PFSK-1 (cell line): ENCODE measurements around the gene ABCA7.

ENCODE experiments used
- POLR2AphosphoS5 ChIP-seq: IDR thresholded peaks from 2 replicates; pipeline ENCODE4 v1.6.1; 2012; ENCODE audit warnings: low read depth, mild to moderate bottlenecking, control low read depth, low read length, moderate library complexity
- SIN3A ChIP-seq: IDR thresholded peaks from 2 replicates; pipeline ENCODE4 v1.6.1; 2012; ENCODE audit warnings: mild to moderate bottlenecking, low read length, moderate library complexity, borderline replicate concordance; ENCODE audit not compliant: insufficient read depth
- TAF1 ChIP-seq: IDR thresholded peaks from 2 replicates; pipeline ENCODE4 v1.6.1; 2012; ENCODE audit warnings: low read length, control low read depth, borderline replicate concordance; ENCODE audit not compliant: insufficient read depth
- TF ChIP-seq, protein P1 (sequence below), 2 experiments: IDR thresholded peaks; 2 replicates each; pipeline versions ENCODE4 v1.6.1 to v1.8.0; 2011 to 2012; ENCODE audit warnings: low read depth in 2 of 2, low read length in 2 of 2, control low read depth in 1 of 2, inconsistent platforms in 1 of 2, mild to moderate bottlenecking in 1 of 2, moderate library complexity in 1 of 2; ENCODE audit not compliant: insufficient read depth in 1 of 2

DNA sequence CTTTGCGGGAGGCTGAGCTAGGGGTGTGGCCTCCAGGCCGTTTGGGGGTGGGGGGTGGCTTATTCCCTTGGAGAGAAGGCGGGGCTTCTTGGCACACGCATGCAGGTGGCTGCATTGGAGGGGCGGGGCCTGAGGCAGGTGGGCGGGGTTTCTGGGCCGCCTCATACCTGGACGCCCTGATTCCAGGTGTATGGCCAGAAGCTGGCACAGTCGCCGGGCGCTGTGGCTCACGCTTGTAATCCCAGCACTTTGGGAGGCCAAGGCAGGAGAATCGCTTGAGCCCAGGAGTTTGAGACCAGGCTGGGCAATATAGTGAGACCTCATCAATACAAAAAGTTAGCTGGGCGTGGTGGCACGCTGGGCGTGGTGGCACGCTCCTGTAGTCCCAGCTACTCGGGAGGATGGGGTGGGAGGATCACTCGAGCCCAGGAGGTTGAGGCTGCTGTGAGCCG is 7.8 kb downstream of the ABCA7 start:
- no peak for TF ChIP-seq TAF1
- TF ChIP-seq POLR2AphosphoS5: no peak
- TF ChIP-seq, protein P1, sequence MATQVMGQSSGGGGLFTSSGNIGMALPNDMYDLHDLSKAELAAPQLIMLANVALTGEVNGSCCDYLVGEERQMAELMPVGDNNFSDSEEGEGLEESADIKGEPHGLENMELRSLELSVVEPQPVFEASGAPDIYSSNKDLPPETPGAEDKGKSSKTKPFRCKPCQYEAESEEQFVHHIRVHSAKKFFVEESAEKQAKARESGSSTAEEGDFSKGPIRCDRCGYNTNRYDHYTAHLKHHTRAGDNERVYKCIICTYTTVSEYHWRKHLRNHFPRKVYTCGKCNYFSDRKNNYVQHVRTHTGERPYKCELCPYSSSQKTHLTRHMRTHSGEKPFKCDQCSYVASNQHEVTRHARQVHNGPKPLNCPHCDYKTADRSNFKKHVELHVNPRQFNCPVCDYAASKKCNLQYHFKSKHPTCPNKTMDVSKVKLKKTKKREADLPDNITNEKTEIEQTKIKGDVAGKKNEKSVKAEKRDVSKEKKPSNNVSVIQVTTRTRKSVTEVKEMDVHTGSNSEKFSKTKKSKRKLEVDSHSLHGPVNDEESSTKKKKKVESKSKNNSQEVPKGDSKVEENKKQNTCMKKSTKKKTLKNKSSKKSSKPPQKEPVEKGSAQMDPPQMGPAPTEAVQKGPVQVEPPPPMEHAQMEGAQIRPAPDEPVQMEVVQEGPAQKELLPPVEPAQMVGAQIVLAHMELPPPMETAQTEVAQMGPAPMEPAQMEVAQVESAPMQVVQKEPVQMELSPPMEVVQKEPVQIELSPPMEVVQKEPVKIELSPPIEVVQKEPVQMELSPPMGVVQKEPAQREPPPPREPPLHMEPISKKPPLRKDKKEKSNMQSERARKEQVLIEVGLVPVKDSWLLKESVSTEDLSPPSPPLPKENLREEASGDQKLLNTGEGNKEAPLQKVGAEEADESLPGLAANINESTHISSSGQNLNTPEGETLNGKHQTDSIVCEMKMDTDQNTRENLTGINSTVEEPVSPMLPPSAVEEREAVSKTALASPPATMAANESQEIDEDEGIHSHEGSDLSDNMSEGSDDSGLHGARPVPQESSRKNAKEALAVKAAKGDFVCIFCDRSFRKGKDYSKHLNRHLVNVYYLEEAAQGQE (IDR thresholded peaks at IDR 0.05; ENCODE audit: insufficient read depth in 1 of 2, low read depth in 2 of 2, low read length in 2 of 2): no peak
- TF ChIP-seq SIN3A: no peak
